ENCODE data around the gene NAPA. TPM values are rescaled to one million over a fixed set of nuclear protein-coding genes. Genes with fewer than 3 reads are reported as not detected.

The NAPA gene
- total RNA-seq, 4 donors from 2014 or later = 73.5 to 179 (median 90.9) TPM

- no peak for TF ChIP-seq CTCF (IDR thresholded peaks at IDR 0.05; ENCODE audit: low read depth)
These were observed 33.3 kb downstream of the NAPA start for GRCh38 chr19:47481460-47482052.

DNA sequence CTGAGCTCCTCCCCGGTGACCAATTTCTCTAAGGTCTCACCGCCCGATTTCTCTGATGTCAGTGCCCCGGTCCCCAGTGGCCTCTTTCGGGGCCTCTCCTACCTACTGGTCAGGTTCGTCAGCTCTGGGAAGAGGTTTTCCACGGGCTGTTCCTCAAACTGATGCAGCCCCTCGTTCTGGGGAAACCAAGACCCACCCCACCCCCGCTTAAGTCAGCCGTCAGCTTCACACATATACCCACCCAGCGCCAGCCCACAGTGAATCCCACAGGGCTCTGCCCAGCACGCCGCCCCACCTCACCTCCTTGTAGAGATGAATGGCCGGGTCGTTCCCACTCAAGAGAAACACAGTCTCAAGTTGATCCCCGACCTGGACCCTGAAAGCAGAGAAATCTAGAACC lies 34.2 kb downstream of the NAPA start:
- TF ChIP-seq CTCF (IDR thresholded peaks at IDR 0.05; ENCODE audit: low read depth) = no peak

DNA sequence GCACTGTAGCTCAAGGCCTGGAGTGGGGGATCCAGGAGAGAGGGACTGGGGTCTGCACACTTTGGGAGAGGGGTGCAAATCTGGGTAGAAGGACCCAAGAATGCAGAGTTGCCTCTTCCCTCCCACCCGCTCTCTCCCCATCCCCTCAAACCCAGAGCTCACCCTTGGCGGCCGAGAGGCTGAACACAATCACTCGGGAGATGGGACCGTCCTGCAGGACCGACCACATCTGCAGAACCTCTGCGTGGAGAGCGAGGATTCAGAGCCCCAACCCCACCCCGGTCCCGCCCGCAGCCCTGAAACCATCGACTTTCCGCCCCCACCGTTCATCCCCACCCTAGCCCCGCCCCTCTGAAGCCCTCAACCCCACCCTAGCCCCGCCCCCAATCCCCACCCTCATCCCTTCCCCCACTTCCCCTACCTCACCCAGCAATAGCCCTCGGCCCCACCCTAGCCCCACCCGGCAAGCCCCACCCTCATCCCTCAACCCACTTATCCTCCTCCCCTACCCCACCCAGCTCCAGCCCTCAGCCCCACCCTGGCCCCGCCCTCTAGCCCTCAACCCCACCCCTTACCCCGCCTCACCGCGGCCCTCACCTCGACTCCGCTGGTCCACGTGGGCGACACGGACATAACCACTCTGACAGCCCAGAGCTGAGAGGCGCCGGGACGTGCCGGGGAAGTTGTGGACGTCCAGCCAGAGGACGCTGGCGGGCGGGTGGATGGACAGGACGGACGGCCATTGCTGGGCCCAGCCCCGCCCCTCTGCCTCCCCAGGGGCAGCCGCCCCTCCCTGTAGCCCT lies 35.0 kb downstream of the NAPA start:
- TF ChIP-seq CTCF (IDR thresholded peaks at IDR 0.05; ENCODE audit: low read depth) = no peak

DNA sequence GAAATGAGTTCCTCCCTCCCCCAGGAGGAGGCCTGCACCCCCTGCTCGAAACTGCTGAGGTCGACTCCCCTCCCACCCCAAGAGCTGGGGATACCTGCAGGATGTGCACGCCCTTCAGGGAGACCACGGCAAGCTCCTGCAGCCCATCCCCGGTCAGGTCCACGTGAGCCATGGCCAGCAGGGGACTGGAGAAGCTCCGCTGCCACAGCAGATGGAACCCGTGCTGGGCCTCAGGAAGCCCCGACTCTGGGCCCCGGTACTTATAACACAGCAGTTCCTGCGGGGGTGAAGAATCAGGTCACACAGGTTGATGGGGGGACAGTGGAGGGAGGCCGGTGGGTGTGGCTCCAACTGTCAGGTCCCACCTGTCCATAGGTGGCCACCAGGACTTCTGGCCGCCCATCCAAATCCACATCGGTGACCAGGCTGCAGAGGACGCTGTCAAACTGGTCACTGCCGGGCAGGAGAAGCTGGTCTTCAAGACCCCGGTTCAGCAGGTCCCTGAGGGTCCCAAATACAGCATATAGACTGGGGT lies 38.4 kb downstream of the NAPA start:
- no peak for TF ChIP-seq CTCF (IDR thresholded peaks at IDR 0.05; ENCODE audit: low read depth)

GRCh38 chr19:47475465-47475864 lies 39.4 kb downstream of the NAPA start:
- no peak for TF ChIP-seq CTCF (IDR thresholded peaks at IDR 0.05; ENCODE audit: low read depth)

GRCh38 chr19:47473336-47473735 lies 41.5 kb downstream of the NAPA start:
- no peak for TF ChIP-seq CTCF (IDR thresholded peaks at IDR 0.05; ENCODE audit: low read depth)

DNA sequence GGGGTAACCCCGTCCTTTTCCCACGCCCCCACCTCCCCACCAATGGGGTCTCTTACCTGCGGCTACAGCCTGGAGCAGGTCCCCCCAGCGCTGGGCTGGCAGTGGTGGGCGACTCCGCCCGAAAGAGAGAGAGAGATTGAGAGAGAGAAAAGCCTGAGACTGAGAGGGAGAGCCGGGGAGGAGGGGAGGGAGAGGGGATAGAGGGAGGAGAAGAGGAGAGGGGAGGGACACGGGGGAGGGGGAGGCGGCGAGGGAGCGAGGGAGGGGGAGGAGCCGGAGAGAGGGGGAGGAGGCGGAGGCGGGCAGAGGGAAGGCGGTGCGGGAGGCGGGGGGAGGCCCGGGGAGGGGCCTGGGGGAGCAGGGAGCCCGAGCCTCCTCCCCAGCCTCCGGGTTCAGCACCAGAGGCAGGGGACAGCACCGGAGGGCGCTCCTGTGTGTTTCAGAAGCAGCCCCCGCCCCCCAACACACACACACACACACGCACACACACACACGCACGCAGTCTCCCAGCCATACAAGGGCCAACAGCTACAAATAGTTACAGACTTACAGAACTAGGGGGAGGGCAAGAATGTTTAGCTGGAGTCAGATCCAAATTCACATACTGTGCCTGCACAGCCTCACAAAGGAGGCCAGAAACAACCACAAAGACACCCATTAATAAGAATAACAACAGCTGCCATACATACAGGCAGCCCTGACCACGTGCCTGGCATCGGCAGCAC lies 43.0 kb downstream of the NAPA start, which contains the start of gene SLC8A2:
Gene SLC8A2, minus strand, starts transcription at position 161 of the 725 bp plus-strand sequence. CDS start 5,490 bp downstream, outside the sequence.
- no peak for TF ChIP-seq CTCF (IDR thresholded peaks at IDR 0.05; ENCODE audit: low read depth)

Data from subcutaneous adipose tissue (tissue), 4 donors.